Thyroid gland (tissue), 4 donors: ENCODE measurements around the gene LRP2BP.

Source experiments
- POLR2A ChIP-seq, 2 donors: fragments of 450-650 bp; IDR thresholded peaks; one replicate each; pipeline ENCODE4 v1.6.1; 2017; ENCODE audit warnings: antibody characterized with exemption in 2 of 2, mild to moderate bottlenecking in 2 of 2, moderate library complexity in 1 of 2
- TF ChIP-seq, protein P1 (sequence below), 6 experiments: fragments of 200-600 bp in 3 of 6; fragments of 450-650 bp in 3 of 6; sonication (generic) in 3 of 6; IDR thresholded peaks; one replicate each; pipeline ENCODE4 v1.5.1; 2016 to 2019; ENCODE audit warnings: antibody characterized with exemption in 6 of 6, mild to moderate bottlenecking in 2 of 6, inconsistent platforms in 1 of 6, moderate library complexity in 1 of 6

DNA sequence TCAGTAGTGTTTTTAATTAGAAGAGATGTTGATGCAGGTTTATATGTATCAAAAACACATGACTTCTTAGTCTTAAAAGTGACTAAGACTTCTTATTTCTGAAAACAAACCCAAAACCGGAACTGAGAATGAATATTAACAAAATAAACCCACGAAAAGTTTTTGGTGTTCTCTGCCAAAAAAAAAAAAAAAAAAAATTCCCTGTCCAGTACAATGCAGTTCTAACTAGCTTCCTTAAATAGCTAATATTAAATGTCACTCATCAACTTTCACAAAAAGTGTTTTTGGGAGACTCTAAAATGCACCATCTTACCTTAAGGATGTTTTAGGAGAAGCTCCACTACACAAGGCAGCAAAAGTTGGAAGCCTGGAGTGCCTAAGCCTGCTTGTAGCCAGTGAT, 2.9 kb upstream of the LRP2BP start:
- TF ChIP-seq, protein P1, sequence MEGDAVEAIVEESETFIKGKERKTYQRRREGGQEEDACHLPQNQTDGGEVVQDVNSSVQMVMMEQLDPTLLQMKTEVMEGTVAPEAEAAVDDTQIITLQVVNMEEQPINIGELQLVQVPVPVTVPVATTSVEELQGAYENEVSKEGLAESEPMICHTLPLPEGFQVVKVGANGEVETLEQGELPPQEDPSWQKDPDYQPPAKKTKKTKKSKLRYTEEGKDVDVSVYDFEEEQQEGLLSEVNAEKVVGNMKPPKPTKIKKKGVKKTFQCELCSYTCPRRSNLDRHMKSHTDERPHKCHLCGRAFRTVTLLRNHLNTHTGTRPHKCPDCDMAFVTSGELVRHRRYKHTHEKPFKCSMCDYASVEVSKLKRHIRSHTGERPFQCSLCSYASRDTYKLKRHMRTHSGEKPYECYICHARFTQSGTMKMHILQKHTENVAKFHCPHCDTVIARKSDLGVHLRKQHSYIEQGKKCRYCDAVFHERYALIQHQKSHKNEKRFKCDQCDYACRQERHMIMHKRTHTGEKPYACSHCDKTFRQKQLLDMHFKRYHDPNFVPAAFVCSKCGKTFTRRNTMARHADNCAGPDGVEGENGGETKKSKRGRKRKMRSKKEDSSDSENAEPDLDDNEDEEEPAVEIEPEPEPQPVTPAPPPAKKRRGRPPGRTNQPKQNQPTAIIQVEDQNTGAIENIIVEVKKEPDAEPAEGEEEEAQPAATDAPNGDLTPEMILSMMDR (IDR thresholded peaks at IDR 0.05), result no peak
- TF ChIP-seq POLR2A (IDR thresholded peaks at IDR 0.05), result no peak
